NT2/D1 (cell line): Measurements from ENCODE around the gene SGK1.

Experiments
- SUZ12 ChIP-seq: IDR thresholded peaks from 2 replicates; pipeline ENCODE4 v1.6.1; 2011; ENCODE audit not compliant: insufficient read length, insufficient read depth; ENCODE audit errors: extremely low read depth
- YY1 ChIP-seq: IDR thresholded peaks from 2 replicates; pipeline ENCODE4 v1.6.1; 2011; ENCODE audit not compliant: insufficient read length, insufficient read depth
- ZNF274 ChIP-seq: IDR thresholded peaks from 2 replicates; pipeline ENCODE4 v1.6.1; 2011; ENCODE audit warnings: mild to moderate bottlenecking, low read depth, low read length

DNA sequence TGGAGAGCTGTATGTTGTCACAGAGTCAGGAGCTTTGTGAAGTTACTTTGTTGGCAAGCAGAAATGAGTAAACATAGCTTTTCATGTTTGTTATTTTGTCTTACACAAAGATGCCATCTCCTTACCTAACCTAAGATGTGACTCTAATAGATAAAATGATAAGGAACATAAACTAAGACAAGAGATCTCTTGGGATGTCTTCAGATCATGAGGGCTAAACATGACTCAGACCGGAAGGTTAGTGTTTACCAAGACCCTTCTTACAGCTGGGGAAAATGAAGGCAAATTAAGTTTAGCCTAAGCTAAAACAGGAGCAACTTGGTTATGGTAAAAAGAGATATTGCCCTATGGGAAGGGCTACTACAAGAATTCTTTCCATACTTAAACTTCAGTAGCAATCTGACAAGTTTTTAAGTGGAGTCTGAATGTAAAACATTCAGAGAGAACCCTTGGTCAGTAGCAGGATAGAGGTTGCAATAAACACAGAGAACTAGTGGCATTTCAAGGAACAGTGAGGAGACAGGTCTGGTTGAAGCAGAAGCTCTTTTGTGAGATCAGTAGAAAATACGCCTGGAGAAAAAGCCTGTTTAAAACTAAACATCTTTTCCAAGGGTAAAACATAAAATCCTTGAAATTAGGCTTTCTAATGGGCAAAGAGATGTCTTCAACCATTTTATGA lies 29.9 kb downstream of the SGK1 start:
- TF ChIP-seq YY1 (no peak), ZNF274 (no peak), SUZ12 (no peak)
